Fibroblast of the conjunctiva (primary cell): Measurements from ENCODE around the gene SH2D5.
"Not testable (repeated sequence)": the region's sequence is repeated elsewhere in the genome, so short reads cannot be mapped to it uniquely, and the experiment has no call there.

Source experiments
- DNase-seq: peaks from one replicate; pipeline ENCODE4 v3.0.0-alpha.2; 2010; ENCODE audit warnings: low read depth

Gene SH2D5

GRCh38 chr1:20728371-20729154 lies 3.9 kb downstream of the SH2D5 start:
- no peak for DNase-seq

- DNase-seq = no peak
These were observed 4.7 kb downstream of the SH2D5 start for GRCh38 chr1:20727746-20728316.

GRCh38 chr1:20726932-20727745 lies 5.4 kb downstream of the SH2D5 start:
- no peak for DNase-seq

GRCh38 chr1:20726118-20726911 lies 6.2 kb downstream of the SH2D5 start:
- DNase-seq = no peak

GRCh38 chr1:20725189-20726117 lies 7.0 kb downstream of the SH2D5 start:
- peak; percentile 18 for DNase-seq

GRCh38 chr1:20724364-20725188 lies 7.9 kb downstream of the SH2D5 start:
- no peak for DNase-seq

- DNase-seq = no peak
These were observed 8.8 kb downstream of the SH2D5 start for GRCh38 chr1:20723537-20724363.

- no peak for DNase-seq
These were observed 9.4 kb downstream of the SH2D5 start for GRCh38 chr1:20723159-20723536.

GRCh38 chr1:20721117-20722061 lies 11.1 kb downstream of the SH2D5 start:
- DNase-seq = no peak

GRCh38 chr1:20720631-20721091 lies 11.8 kb downstream of the SH2D5 start:
- no peak for DNase-seq

- no peak for DNase-seq
These were observed 12.5 kb downstream of the SH2D5 start for GRCh38 chr1:20719871-20720620.

- no peak for DNase-seq
These were observed 13.2 kb downstream of the SH2D5 start for GRCh38 chr1:20719261-20719660.

- DNase-seq = not testable (repeated sequence)
These were observed 14.1 kb downstream of the SH2D5 start for GRCh38 chr1:20718343-20718882.

GRCh38 chr1:20717452-20718342 lies 14.8 kb downstream of the SH2D5 start, which contains the start of gene KIF17:
TSS of gene KIF17 (minus strand) at chr1:20718007. CDS start at chr1:20717706, 301 bp downstream.
- peak; percentile 59 for DNase-seq

- no peak for DNase-seq
These were observed 16.3 kb downstream of the SH2D5 start for GRCh38 chr1:20716232-20716631.

- DNase-seq = no peak
These were observed 17.1 kb downstream of the SH2D5 start for GRCh38 chr1:20715406-20715805.
